ENCODE data around the gene EIF5. TPM values are rescaled to one million over a fixed set of nuclear protein-coding genes. Genes with fewer than 3 reads are reported as not detected.

Gene EIF5
- polyA plus RNA-seq, 1 donor (not counting 4 experiments of a cell fraction or from before 2014, with no cell fraction given) = 221 TPM

DNA sequence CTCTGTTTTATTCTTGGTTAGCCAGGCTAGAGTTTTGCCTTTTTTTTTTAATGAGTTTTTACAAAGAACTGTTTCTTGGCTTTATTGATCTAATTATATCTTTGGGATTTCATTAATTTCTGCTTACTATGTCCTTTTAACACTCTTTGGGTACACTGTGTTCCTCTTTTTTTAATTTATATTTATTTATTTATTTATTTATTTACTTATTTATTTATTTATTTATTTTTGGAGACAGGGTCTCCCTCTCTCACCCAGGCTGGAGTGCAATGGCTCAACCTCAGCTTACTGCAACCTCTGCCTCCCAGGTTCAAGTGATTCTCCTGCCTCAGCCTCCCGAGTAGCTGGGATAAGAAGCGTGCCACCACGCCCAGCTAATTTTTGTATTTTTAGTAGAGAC, 36.0 kb downstream of the EIF5 start:
- Histone ChIP-seq H3K9me1 (ENCODE audit: control insufficient read depth, extremely low read depth, insufficient read depth, low read length) (no peaks in the 10 kb centered on the region), H3K9ac (ENCODE audit: control insufficient read depth, extremely low read depth, insufficient read depth, low read length) (no peak overlapping the region), H4K20me1 (ENCODE audit: control insufficient read depth, extremely low read depth, insufficient read depth, low read length) (no peaks in the 10 kb centered on the region), H3K4me2 (ENCODE audit: control insufficient read depth, extremely low read depth, insufficient read depth, low read depth, low read length) (no peak overlapping the region), H3K79me2 (ENCODE audit: control insufficient read depth, insufficient read depth, low read length) (no peaks in the 10 kb centered on the region), H3K27me3 (ENCODE audit: control insufficient read depth, extremely low read depth, insufficient read depth, low read length) (no peaks in the 10 kb centered on the region), H3K36me3 (ENCODE audit: control insufficient read depth in 2 of 2, extremely low read depth in 1 of 2, insufficient read depth in 2 of 2, low read length in 2 of 2) (no peaks in the 10 kb centered on the region), H3K9me3 (ENCODE audit: control insufficient read depth, low read depth, low read length) (peaks cover 2% of the 10 kb centered on the region), H3K4me1 (ENCODE audit: control insufficient read depth, extremely low read depth, insufficient read depth, low read length) (peaks cover 14% of the 10 kb centered on the region), H3K4me3 (ENCODE audit: control insufficient read depth in 2 of 3, extremely low read depth in 1 of 3, insufficient read depth in 2 of 3, low read depth in 1 of 3, low read length in 3 of 3) (no peak overlapping the region), H3K27ac (ENCODE audit: control insufficient read depth, insufficient read depth, low read length) (no peak overlapping the region), H2AFZ (ENCODE audit: control insufficient read depth, low read length) (no peak overlapping the region)
- DNase-seq (ENCODE audit: low read depth, low spot score) (no peak), FAIRE-seq (no peak)
- no peak for TF ChIP-seq EZH2 (IDR thresholded peaks at IDR 0.05; ENCODE audit: low read length)
- TF ChIP-seq, protein P1, sequence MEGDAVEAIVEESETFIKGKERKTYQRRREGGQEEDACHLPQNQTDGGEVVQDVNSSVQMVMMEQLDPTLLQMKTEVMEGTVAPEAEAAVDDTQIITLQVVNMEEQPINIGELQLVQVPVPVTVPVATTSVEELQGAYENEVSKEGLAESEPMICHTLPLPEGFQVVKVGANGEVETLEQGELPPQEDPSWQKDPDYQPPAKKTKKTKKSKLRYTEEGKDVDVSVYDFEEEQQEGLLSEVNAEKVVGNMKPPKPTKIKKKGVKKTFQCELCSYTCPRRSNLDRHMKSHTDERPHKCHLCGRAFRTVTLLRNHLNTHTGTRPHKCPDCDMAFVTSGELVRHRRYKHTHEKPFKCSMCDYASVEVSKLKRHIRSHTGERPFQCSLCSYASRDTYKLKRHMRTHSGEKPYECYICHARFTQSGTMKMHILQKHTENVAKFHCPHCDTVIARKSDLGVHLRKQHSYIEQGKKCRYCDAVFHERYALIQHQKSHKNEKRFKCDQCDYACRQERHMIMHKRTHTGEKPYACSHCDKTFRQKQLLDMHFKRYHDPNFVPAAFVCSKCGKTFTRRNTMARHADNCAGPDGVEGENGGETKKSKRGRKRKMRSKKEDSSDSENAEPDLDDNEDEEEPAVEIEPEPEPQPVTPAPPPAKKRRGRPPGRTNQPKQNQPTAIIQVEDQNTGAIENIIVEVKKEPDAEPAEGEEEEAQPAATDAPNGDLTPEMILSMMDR (optimal IDR thresholded peaks at IDR 0.05 in 1 of 3, IDR thresholded peaks at IDR 0.05 in 1 of 3, conservative IDR thresholded peaks at IDR 0.05 in 1 of 3; ENCODE audit: extremely low read depth in 1 of 3, insufficient read depth in 2 of 3, low read length in 3 of 3) = no peak
- dilution Hi-C loops (cut with MboI; ENCODE audit: extremely low pct_ligation_motif_present, low sequenced_read_pairs) = no loop called here

DNA sequence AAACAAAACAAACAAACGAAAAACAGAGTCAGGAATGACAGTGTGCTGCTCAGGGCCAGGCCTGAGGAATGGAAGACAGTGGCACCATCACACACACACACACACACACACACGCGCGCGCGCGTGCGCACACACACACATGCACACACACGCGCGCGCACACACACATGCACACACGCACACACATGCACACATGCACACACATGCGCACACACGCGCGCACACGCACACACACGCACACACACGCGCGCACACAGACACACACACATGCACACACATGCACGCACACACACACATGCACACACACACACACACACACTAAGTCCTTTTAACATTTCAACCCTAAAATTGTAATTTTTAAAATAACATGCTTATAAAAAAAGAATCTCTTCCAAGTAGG, 38.0 kb downstream of the EIF5 start:
- no peaks in the 10 kb centered on the region for H4K20me1 ChIP-seq (ENCODE audit: control insufficient read depth, extremely low read depth, insufficient read depth, low read length)
- no peaks in the 10 kb centered on the region for H3K9me1 ChIP-seq (ENCODE audit: control insufficient read depth, extremely low read depth, insufficient read depth, low read length)
- H3K36me3 ChIP-seq (ENCODE audit: control insufficient read depth in 2 of 2, extremely low read depth in 1 of 2, insufficient read depth in 2 of 2, low read length in 2 of 2) = no peaks in the 10 kb centered on the region
- FAIRE-seq (no peak), DNase-seq (ENCODE audit: low read depth, low spot score) (no peak)
- no peaks in the 10 kb centered on the region for H3K79me2 ChIP-seq (ENCODE audit: control insufficient read depth, insufficient read depth, low read length)
- dilution Hi-C loops (cut with MboI; ENCODE audit: extremely low pct_ligation_motif_present, low sequenced_read_pairs) = no loop called here
- TF ChIP-seq, protein P1 (optimal IDR thresholded peaks at IDR 0.05 in 1 of 3, IDR thresholded peaks at IDR 0.05 in 1 of 3, conservative IDR thresholded peaks at IDR 0.05 in 1 of 3; ENCODE audit: extremely low read depth in 1 of 3, insufficient read depth in 2 of 3, low read length in 3 of 3) = no peak
- TF ChIP-seq EZH2 (IDR thresholded peaks at IDR 0.05; ENCODE audit: low read length) = no peak
- no peak overlapping the region for H2AFZ ChIP-seq (ENCODE audit: control insufficient read depth, low read length)
- peaks cover 2% of the 10 kb centered on the region for H3K9me3 ChIP-seq (ENCODE audit: control insufficient read depth, low read depth, low read length)
- no peak overlapping the region for H3K4me2 ChIP-seq (ENCODE audit: control insufficient read depth, extremely low read depth, insufficient read depth, low read depth, low read length)
- peaks cover 14% of the 10 kb centered on the region for H3K4me1 ChIP-seq (ENCODE audit: control insufficient read depth, extremely low read depth, insufficient read depth, low read length)
- H3K27me3 ChIP-seq (ENCODE audit: control insufficient read depth, extremely low read depth, insufficient read depth, low read length) = no peaks in the 10 kb centered on the region
- H3K4me3 ChIP-seq (ENCODE audit: control insufficient read depth in 2 of 3, extremely low read depth in 1 of 3, insufficient read depth in 2 of 3, low read depth in 1 of 3, low read length in 3 of 3) = no peak overlapping the region
- H3K9ac ChIP-seq (ENCODE audit: control insufficient read depth, extremely low read depth, insufficient read depth, low read length) = no peak overlapping the region
- H3K27ac ChIP-seq (ENCODE audit: control insufficient read depth, insufficient read depth, low read length) = peak overlapping the region; percentile 32

Data from keratinocyte (primary cell).